Measurements from ENCODE around the gene CSRP2.
A peak's percentile ranks its signal among the peaks of the same experiment; 100 is the strongest.

The CSRP2 gene

GRCh38 chr12:76891609-76892008 lies 12.8 kb upstream of the CSRP2 start:
- no peak for DNase-seq (ENCODE audit: low read depth)
- TF ChIP-seq, protein P1, sequence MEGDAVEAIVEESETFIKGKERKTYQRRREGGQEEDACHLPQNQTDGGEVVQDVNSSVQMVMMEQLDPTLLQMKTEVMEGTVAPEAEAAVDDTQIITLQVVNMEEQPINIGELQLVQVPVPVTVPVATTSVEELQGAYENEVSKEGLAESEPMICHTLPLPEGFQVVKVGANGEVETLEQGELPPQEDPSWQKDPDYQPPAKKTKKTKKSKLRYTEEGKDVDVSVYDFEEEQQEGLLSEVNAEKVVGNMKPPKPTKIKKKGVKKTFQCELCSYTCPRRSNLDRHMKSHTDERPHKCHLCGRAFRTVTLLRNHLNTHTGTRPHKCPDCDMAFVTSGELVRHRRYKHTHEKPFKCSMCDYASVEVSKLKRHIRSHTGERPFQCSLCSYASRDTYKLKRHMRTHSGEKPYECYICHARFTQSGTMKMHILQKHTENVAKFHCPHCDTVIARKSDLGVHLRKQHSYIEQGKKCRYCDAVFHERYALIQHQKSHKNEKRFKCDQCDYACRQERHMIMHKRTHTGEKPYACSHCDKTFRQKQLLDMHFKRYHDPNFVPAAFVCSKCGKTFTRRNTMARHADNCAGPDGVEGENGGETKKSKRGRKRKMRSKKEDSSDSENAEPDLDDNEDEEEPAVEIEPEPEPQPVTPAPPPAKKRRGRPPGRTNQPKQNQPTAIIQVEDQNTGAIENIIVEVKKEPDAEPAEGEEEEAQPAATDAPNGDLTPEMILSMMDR (IDR thresholded peaks at IDR 0.05; ENCODE audit: low read length, missing control alignments), result no peak
- no peak overlapping the region for H3K4me3 ChIP-seq (replicated peaks; ENCODE audit: low read depth, low read length)

- no peak overlapping the region for H3K4me3 ChIP-seq (replicated peaks; ENCODE audit: low read depth, low read length)
- TF ChIP-seq, protein P1 (IDR thresholded peaks at IDR 0.05; ENCODE audit: low read length, missing control alignments), result no peak
- DNase-seq (ENCODE audit: low read depth), result no peak
Measured at GRCh38 chr12:76890151-76891143, 11.6 kb upstream of the CSRP2 start.

- H3K4me3 ChIP-seq (replicated peaks; ENCODE audit: low read depth, low read length), result no peak overlapping the region
- TF ChIP-seq, protein P1 (IDR thresholded peaks at IDR 0.05; ENCODE audit: low read length, missing control alignments), result no peak
- DNase-seq (ENCODE audit: low read depth), result no peak
Measured at GRCh38 chr12:76888775-76889174, 10.0 kb upstream of the CSRP2 start.

GRCh38 chr12:76883811-76884210 lies 5.0 kb upstream of the CSRP2 start:
- peak; percentile 92 for DNase-seq (ENCODE audit: low read depth)
- TF ChIP-seq, protein P1 (IDR thresholded peaks at IDR 0.05; ENCODE audit: low read length, missing control alignments), result no peak
- no peak overlapping the region for H3K4me3 ChIP-seq (replicated peaks; ENCODE audit: low read depth, low read length)

- DNase-seq (ENCODE audit: low read depth), result no peak
- TF ChIP-seq, protein P1 (IDR thresholded peaks at IDR 0.05; ENCODE audit: low read length, missing control alignments), result no peak
- H3K4me3 ChIP-seq (replicated peaks; ENCODE audit: low read depth, low read length), result no peak overlapping the region
Measured at GRCh38 chr12:76883151-76883550, 4.3 kb upstream of the CSRP2 start.

GRCh38 chr12:76882367-76882766 lies 3.5 kb upstream of the CSRP2 start:
- no peak overlapping the region for H3K4me3 ChIP-seq (replicated peaks; ENCODE audit: low read depth, low read length)
- no peak for DNase-seq (ENCODE audit: low read depth)
- TF ChIP-seq, protein P1 (IDR thresholded peaks at IDR 0.05; ENCODE audit: low read length, missing control alignments), result no peak

All from fibroblast of pulmonary artery (primary cell).